Breast epithelium (tissue), 4 donors: ENCODE results near the gene TSR2. TPM values are rescaled to one million over a fixed set of nuclear protein-coding genes. Genes with fewer than 3 reads are reported as not detected.
"Not testable (repeated sequence)": the region's sequence is repeated elsewhere in the genome, so short reads cannot be mapped to it uniquely, and the experiment has no call there.

ENCODE experiments used
- DNase-seq, 2 donors: peaks; one replicate each; pipeline ENCODE4 v3.0.0-alpha.2; 2019; ENCODE audit warnings: low spot score in 2 of 2
- H3K27ac ChIP-seq, 2 donors: fragments of 200-600 bp; sonication (generic) in 1 of 2; one replicate each; pipeline ENCODE4 v1.5.1; 2016 to 2019; ENCODE audit warnings: mild to moderate bottlenecking in 1 of 2
- H3K27me3 ChIP-seq, 2 donors: fragments of 200-600 bp; sonication (generic) in 1 of 2; one replicate each; pipeline versions ENCODE4 v1.5.1 to v1.6.0; 2017 to 2019; ENCODE audit warnings: control low read depth in 1 of 2, mild to moderate bottlenecking in 1 of 2
- H3K36me3 ChIP-seq: fragments of 200-600 bp; one replicate; pipeline ENCODE4 v1.5.1; 2019
- H3K4me1 ChIP-seq, 2 donors: fragments of 200-600 bp; sonication (generic); one replicate each; pipeline ENCODE4 v1.5.1; 2016 to 2019; ENCODE audit warnings: control low read depth in 1 of 2
- H3K4me3 ChIP-seq, 3 donors: fragments of 200-600 bp; sonication (generic); 1 replicate in 2 of 3; 2 replicates in 1 of 3; pipeline ENCODE4 v1.5.1; 2016 to 2019; ENCODE audit warnings: mild to moderate bottlenecking in 3 of 3, moderate library complexity in 2 of 3
- H3K9me3 ChIP-seq, 2 donors: fragments of 200-600 bp; sonication (generic) in 1 of 2; one replicate each; pipeline ENCODE4 v1.5.1; 2016 to 2019; ENCODE audit warnings: control low read depth in 1 of 2
- POLR2A ChIP-seq: fragments of 450-650 bp; IDR thresholded peaks from one replicate; pipeline ENCODE4 v1.6.1; 2016; ENCODE audit warnings: antibody characterized with exemption, mild to moderate bottlenecking, moderate library complexity
- POLR2AphosphoS5 ChIP-seq, 3 donors: sonication (generic); formaldehyde crosslinking; IDR thresholded peaks; one replicate each; pipeline ENCODE4 v1.6.1; 2017; ENCODE audit warnings: antibody characterized with exemption in 3 of 3
- intact Hi-C: fragments of 100-400 bp; cut with DNase I; formaldehyde crosslinking; loops from one replicate; pipeline ENCODE4 v1.15.1; 2023; ENCODE audit warnings: low total_unique reads
- total RNA-seq, 3 donors: library from RNA; depleted of rRNA; stranded (reverse); fragments of >200 nt; gene quantifications; one replicate each; pipeline ENCODE4 v1.1.0, GENCODE V29; 2016
- TF ChIP-seq, protein P1 (sequence below), 3 donors: fragments of 450-650 bp; IDR thresholded peaks; one replicate each; pipeline ENCODE4 v1.5.1; 2016 to 2017; ENCODE audit warnings: antibody characterized with exemption in 3 of 3, mild to moderate bottlenecking in 3 of 3, moderate library complexity in 3 of 3

Gene TSR2
- total RNA-seq, 3 donors from 2014 or later, result 20.1 to 23.3 (median 21.9) TPM

DNA sequence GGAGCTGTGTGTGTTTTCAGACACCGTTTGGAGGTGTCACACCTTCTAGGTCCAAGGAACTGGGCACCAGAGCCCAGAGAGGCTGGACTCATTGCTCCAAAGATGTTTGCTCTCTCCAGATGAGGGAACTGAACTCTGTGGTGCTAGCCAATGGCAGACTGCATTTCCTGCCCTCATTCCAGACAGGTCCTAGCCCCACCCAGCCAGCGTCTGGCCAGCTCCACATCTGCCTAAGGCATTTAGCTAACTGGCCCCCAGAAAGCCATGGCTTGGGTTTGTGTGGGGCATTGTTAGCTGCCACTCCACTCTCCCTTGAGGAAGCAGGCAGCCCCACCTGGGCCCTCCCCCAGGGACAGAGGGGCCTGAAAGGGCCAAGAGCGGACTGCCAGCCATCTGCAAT, 44.5 kb downstream of the TSR2 start:
- Histone ChIP-seq H3K27me3 (peaks cover 0 to 28% of the 10 kb centered on the region in 2 donors), H3K4me1 (no peaks in the 10 kb centered on the region), H3K9me3 (peaks cover 0 to under 1% of the 10 kb centered on the region in 2 donors), H3K36me3 (no peaks in the 10 kb centered on the region), H3K27ac (peak overlapping the region in 1 of 2 donors; percentile 54), H3K4me3 (no peak overlapping the region)
- no peak for DNase-seq
- intact Hi-C loops, result no loop called here
- TF ChIP-seq, protein P1, sequence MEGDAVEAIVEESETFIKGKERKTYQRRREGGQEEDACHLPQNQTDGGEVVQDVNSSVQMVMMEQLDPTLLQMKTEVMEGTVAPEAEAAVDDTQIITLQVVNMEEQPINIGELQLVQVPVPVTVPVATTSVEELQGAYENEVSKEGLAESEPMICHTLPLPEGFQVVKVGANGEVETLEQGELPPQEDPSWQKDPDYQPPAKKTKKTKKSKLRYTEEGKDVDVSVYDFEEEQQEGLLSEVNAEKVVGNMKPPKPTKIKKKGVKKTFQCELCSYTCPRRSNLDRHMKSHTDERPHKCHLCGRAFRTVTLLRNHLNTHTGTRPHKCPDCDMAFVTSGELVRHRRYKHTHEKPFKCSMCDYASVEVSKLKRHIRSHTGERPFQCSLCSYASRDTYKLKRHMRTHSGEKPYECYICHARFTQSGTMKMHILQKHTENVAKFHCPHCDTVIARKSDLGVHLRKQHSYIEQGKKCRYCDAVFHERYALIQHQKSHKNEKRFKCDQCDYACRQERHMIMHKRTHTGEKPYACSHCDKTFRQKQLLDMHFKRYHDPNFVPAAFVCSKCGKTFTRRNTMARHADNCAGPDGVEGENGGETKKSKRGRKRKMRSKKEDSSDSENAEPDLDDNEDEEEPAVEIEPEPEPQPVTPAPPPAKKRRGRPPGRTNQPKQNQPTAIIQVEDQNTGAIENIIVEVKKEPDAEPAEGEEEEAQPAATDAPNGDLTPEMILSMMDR (IDR thresholded peaks at IDR 0.05), result no peak
- TF ChIP-seq POLR2AphosphoS5 (IDR thresholded peaks at IDR 0.05) (no peak), POLR2A (no peak)

DNA sequence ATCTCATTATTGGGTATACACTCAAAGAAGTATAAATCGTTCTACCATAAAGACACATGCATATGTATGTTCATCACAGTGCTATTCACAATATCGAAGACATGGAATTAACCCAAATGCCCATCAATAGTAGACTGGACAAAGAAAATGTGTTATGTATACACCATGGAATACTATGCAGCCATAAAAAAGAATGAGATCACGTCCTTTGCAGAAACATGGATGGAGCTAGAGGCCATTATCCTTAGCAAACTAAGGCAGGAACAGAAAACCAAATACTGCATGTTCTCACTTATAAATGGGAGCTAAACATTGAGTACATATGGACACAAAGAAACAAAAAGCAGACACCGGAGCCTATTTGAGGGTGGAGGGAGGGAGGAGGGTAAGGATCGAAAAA, 49.6 kb downstream of the TSR2 start:
- DNase-seq, H3K36me3 ChIP-seq, H3K4me3 ChIP-seq, H3K27ac ChIP-seq, intact Hi-C loops, H3K4me1 ChIP-seq, H3K9me3 ChIP-seq: not testable (repeated sequence)
- peaks cover 0 to 13% of the 10 kb centered on the region in 2 donors for H3K27me3 ChIP-seq

DNA sequence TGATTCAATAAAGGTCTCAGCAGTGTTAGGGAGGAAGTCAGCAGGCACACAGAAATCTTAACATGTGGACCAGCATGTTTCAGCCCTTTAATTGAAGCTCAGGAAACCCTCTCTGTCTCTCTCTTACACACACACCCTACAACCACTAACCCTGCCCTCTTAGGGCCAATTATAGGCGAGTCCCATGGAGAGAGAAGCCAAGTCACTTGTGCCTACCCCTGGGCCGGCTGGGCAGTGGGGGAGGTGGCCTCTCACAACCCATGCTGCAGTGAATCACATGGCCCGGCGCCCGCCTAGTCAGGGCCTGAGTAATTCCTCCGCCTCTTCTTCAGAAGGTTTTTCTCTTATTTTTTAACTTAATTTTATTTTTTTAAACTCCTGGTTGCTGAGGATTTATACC, 52.1 kb downstream of the TSR2 start:
- H3K36me3 ChIP-seq, result no peaks in the 10 kb centered on the region
- peaks cover 0 to 7% of the 10 kb centered on the region in 2 donors for H3K9me3 ChIP-seq
- intact Hi-C loops, result no loop called here
- peaks cover 0 to 27% of the 10 kb centered on the region in 2 donors for H3K27me3 ChIP-seq
- H3K27ac ChIP-seq, result no peak overlapping the region
- DNase-seq, result no peak
- TF ChIP-seq POLR2AphosphoS5 (IDR thresholded peaks at IDR 0.05), result no peak
- no peak for TF ChIP-seq POLR2A
- TF ChIP-seq, protein P1 (IDR thresholded peaks at IDR 0.05), result no peak
- H3K4me1 ChIP-seq, result no peaks in the 10 kb centered on the region
- H3K4me3 ChIP-seq, result no peak overlapping the region

DNA sequence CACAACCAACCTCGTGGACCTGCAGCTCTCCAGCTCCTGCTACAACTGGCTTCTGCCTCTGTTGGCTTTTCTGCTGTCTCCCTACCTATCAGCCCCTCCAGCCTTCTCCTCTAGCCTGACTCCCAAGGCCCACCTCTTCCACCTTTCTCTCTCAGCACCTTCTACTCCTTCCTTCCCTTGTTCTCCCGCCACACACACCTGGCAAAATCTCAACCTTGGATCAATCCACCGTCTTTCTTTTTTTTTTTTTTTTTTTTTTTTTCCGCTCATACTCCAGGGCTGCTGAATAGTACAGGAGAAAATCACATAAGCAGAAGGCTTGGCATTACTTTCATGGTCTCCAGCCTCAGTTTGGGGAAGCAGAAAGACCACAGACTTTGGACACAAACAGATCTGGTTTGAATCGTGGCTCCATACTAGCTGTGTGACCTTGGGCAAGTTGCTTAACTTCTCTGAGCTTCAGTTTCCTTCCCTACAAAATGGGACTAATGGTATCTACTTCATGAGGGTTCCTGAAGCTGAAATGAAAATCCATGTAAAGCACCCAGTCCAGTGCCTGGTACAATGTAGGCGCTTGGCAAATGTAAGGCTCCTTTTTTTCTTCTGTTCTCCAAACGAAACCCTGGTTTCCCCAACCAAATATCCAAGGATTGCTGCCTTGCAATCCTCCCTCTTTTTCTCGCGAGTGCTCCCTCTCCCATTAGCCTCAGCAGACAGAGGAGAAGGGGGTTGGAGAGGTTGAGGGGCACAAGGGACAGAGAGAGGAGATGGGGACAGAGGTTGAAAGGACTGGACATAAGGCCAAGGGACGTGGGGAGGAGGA, 54.2 kb downstream of the TSR2 start:
- H3K9me3 ChIP-seq, result peaks cover 0 to 7% of the 10 kb centered on the region in 2 donors
- peaks cover 0 to 37% of the 10 kb centered on the region in 2 donors for H3K27me3 ChIP-seq
- intact Hi-C loops, result no loop called here
- no peaks in the 10 kb centered on the region for H3K36me3 ChIP-seq
- TF ChIP-seq, protein P1 (IDR thresholded peaks at IDR 0.05), result no peak
- TF ChIP-seq POLR2A (no peak), POLR2AphosphoS5 (IDR thresholded peaks at IDR 0.05) (no peak)
- no peak for DNase-seq
- peak overlapping the region; percentile 57 to 65 (median 64) for H3K4me3 ChIP-seq
- peak overlapping the region; percentile 60 to 73 for H3K27ac ChIP-seq
- H3K4me1 ChIP-seq, result no peaks in the 10 kb centered on the region

Other genes starting within 250 kb of the TSR2 start
- 1 to 10 TPM; 1.3 to 5.4 (median 3.3) TPM for gene WNK3, start 82.4 kb upstream of the TSR2 start, total RNA-seq
- gene FGD1, start 55.8 kb downstream of the TSR2 start, total RNA-seq, result 1 to 10 TPM; 2.6 to 3.7 (median 3.3) TPM
- gene GNL3L, start 89.8 kb downstream of the TSR2 start, total RNA-seq, result 10 to 100 TPM; 21.6 to 35.4 (median 26.5) TPM